ENCODE results near the gene GBX1.

GBX1 gene

DNA sequence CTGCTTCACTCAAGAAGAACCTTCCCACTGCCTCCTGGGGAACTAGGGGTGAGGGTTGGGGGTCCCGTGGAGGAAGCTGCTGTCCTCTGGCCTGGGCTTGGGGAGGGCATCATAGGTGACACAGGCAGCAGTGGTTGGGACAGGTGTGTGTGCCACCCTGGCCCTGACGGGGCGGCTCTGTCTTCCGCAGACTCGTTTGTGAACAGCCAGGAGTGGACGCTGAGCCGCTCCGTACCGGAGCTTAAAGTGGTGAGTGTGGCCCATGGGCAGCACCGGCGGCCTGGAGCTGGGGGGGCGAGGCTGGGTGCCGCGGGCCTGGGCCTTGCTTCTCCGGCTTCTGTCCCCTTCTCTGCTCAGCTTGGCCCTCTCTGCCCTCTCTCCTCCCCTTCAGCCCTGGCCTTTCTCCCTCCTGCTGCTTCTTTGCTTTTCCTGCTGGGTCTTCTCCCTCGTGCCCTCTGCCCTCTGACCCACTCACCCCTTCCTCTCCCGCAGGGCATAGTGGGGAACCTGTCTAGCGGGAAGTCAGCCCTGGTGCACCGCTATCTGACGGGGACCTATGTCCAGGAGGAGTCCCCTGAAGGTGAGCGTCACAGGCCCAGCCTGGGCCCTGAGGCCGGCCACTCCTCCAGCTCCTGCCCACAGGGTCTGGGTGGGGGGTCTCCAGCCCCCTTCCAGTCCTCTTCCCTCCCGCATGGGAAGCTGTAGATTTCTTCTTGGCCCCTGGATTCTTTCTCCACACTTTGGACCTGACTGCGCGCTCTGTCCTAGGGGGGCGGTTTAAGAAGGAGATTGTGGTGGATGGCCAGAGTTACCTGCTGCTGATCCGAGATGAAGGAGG, 50.7 kb downstream of the GBX1 start:
- no peak for DNase-seq (ENCODE audit: low read depth, low spot score)
- in situ Hi-C loops (cut with HindIII; ENCODE audit: low sequenced_read_pairs), result no loop called here
- no peak overlapping the region for H3K4me3 ChIP-seq (ENCODE audit: low read depth, low read length)
- TF ChIP-seq, protein P1, sequence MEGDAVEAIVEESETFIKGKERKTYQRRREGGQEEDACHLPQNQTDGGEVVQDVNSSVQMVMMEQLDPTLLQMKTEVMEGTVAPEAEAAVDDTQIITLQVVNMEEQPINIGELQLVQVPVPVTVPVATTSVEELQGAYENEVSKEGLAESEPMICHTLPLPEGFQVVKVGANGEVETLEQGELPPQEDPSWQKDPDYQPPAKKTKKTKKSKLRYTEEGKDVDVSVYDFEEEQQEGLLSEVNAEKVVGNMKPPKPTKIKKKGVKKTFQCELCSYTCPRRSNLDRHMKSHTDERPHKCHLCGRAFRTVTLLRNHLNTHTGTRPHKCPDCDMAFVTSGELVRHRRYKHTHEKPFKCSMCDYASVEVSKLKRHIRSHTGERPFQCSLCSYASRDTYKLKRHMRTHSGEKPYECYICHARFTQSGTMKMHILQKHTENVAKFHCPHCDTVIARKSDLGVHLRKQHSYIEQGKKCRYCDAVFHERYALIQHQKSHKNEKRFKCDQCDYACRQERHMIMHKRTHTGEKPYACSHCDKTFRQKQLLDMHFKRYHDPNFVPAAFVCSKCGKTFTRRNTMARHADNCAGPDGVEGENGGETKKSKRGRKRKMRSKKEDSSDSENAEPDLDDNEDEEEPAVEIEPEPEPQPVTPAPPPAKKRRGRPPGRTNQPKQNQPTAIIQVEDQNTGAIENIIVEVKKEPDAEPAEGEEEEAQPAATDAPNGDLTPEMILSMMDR (IDR thresholded peaks at IDR 0.05; ENCODE audit: low read depth, low read length), result no peak

DNA sequence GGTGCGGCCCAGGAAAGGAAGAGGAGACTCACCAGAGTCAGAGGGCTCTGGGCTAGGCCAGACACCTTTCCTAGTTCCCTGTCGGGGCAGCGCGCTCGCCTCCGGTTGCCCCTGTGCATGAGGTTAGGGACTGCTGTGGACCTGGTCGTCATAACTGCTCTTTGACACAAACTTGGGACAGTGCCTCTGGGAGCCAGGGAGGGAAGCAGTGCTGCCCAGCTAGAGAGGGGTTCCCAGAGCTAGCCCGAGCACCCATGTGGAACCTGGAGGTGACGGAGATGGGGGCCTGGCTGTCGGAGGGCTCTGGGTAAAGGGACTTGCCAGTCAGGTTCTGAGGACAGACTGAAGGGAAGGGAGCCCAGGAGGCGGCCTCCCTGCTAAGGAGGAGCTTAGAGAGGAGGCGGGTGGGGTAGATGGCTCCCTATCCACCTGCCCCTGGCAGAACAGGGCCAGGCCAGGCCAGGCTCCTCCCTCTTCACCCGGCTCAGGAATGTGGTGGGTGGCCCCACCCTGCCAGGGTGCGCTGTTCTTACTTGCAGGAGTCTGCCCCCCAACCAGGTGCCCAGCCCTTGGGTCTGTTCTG, 51.6 kb downstream of the GBX1 start:
- TF ChIP-seq, protein P1 (IDR thresholded peaks at IDR 0.05; ENCODE audit: low read depth, low read length), result no peak
- in situ Hi-C loops (cut with HindIII; ENCODE audit: low sequenced_read_pairs), result no loop called here
- no peak overlapping the region for H3K4me3 ChIP-seq (ENCODE audit: low read depth, low read length)
- no peak for DNase-seq (ENCODE audit: low read depth, low spot score)

DNA sequence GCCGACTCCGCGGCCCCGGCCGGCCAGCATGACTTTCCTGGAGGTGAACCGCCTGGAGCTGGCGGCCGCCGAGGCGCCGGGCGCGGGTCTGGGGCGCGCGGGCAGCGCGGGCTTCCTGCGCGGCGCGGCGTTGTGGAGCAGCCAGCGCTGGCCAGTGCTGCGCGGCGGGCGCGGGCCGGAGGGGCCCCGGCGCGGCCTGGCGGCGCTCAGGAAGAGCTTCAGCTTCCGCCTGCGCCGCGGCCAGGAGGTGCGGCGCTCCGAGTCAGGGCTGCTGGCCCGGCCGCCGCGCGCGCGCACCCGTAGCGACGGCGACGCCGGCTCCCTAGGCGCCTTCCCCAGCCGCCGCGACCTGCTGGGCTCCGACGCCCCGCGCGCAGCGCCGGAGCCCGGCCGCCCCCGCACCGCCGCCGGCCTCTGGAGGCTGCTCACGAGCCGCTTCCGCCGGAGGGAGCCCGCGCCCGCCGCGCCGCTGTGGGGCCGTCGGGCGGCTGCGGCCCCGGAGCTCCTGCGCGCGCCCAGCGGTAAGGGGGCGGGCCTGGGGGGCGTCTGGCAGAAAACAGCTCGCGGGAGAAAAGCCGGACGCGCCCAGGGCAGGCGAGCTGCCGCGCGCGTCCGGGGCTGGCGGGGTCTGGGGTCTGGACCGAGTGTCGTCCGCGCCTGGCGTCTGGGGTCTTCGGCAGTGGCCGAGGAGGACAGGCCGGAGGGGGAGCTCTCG, 52.2 kb downstream of the GBX1 start:
- in situ Hi-C loops (cut with HindIII; ENCODE audit: low sequenced_read_pairs), result no loop called here
- TF ChIP-seq, protein P1 (IDR thresholded peaks at IDR 0.05; ENCODE audit: low read depth, low read length), result no peak
- no peak for DNase-seq (ENCODE audit: low read depth, low spot score)
- H3K4me3 ChIP-seq (ENCODE audit: low read depth, low read length), result no peak overlapping the region

DNA sequence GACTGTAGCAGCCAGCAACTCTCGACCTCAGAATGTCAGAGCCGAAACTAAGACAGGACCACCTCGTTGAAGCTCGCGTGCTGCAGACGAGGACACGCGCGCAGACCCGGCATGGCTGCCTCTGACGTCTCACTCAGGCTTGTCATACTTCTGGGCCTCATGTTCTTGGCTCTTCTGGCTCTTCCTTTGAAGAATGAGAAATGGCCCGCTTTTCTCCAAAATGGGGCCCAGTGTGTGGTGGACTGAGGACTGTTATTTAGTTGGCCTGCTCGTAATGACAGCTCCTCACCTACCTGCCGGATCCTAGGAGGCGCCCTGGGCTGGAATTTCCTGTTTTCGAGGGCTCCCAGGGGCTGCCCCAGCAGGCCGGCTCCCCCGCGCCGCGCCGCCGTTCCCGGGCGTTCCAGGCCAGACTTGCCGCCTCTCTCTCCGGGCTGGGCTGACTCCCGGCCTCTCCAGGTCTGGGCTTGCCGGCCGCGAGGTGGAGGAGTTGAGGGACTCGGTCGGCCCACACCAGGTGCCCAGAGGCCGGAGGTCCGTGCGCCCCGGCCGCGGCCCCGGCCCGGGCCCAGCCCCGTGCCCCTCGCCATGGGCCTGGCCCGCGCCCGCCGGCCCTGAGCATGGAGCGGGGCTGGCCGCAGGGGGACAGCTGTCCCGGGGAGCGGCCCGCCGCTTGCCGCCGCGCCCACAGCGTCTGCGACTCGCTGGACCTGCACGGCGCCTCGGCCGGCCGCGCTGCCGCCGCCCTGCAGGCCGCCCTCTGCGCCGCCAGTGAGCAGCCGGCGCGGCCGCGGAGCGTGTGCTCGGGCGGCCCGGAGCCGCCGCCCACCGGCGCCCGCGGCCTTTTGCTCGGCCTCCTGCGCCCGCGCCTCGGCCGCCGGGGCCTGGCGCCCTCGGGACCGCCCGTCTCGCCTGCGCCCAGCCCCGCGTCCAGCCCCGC, 53.1 kb downstream of the GBX1 start:
- H3K4me3 ChIP-seq (ENCODE audit: low read depth, low read length), result peak overlapping the region; percentile 5
- peak; percentile 14 for DNase-seq (ENCODE audit: low read depth, low spot score)
- TF ChIP-seq, protein P1 (IDR thresholded peaks at IDR 0.05; ENCODE audit: low read depth, low read length), result no peak

DNA sequence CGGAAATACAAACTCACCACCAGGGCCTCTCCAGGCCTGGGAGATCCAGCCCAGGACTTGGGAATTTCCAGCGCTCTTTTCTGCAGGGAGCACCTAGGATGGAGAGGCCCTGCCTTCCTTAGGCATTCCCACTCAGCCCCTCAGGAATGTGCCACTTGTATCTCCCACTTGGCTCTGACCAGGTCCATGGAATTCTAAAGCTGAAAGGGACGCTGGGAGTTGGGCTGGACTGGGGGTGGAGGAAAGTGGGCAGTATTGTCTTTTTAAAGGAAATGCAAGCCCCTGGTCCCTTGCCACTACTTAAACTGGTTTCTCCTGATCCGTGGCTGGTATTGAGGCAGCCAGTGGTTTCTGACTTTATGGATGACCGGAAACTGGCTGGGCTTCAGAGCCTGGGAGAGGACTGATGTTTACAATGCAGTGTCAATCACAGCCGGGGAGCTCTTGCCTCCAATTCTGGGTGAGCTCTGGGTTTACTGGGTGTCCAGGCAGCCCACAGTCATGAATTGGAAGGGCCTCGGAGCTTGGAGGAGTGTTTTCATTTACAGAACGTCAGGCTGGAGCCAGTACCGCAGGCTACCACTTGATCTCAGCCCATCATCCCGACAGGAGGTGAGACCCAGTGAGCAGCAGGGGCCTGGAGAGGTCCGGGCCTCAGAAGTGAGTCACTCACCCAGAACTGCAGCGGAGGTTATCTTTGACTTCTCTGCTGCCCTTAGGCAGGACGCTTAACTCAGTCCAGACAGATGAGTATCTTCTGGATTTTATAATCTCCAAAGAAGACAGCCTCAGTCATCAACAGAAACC, 53.9 kb downstream of the GBX1 start:
- no peak overlapping the region for H3K4me3 ChIP-seq (ENCODE audit: low read depth, low read length)
- in situ Hi-C loops (cut with HindIII; ENCODE audit: low sequenced_read_pairs), result no loop called here
- TF ChIP-seq, protein P1 (IDR thresholded peaks at IDR 0.05; ENCODE audit: low read depth, low read length), result no peak

More for the DNA sequence above, 53.1 kb downstream of the GBX1 start:
- in situ Hi-C loops (cut with HindIII; ENCODE audit: low sequenced_read_pairs), result no loop called here

More for the DNA sequence above, 53.9 kb downstream of the GBX1 start:
- peak; percentile 78 for DNase-seq (ENCODE audit: low read depth, low spot score)

Measured in astrocyte of the spinal cord (primary cell).